Stimulated activated CD4-positive, alpha-beta T cell treated with anti-CD3 and anti-CD28 coated beads, Interleukin-4, amount 100 ng/mL, for 48 hours (primary cell): ENCODE measurements around the gene TBXAS1.

Experiments used
- DNase-seq, 2 donors: peaks; one replicate each; pipeline ENCODE4 v3.0.0-alpha.2; 2020; ENCODE audit warnings: low read depth in 2 of 2

Gene TBXAS1

GRCh38 chr7:139829025-139829774 is at the start of gene TBXAS1:
TBXAS1 (plus strand) TSS chr7:139829264; CDS start chr7:139829391, 127 bp downstream.
- DNase-seq, result no peak

GRCh38 chr7:139782932-139783331 is 46.1 kb upstream of the TBXAS1 start:
- no peak for DNase-seq

- no peak for DNase-seq
These were observed 45.2 kb upstream of the TBXAS1 start for GRCh38 chr7:139783647-139784385.

- DNase-seq, result no peak
These were observed 44.4 kb upstream of the TBXAS1 start for GRCh38 chr7:139784648-139785047.

GRCh38 chr7:139791316-139791715 is 37.7 kb upstream of the TBXAS1 start:
- no peak for DNase-seq

- no peak for DNase-seq
These were observed 31.5 kb upstream of the TBXAS1 start for GRCh38 chr7:139797607-139798006.

- DNase-seq, result no peak
These were observed 30.8 kb upstream of the TBXAS1 start for GRCh38 chr7:139798221-139798620.

- DNase-seq, result no peak
These were observed 30.2 kb upstream of the TBXAS1 start for GRCh38 chr7:139798892-139799291.

GRCh38 chr7:139799586-139799985 is 29.5 kb upstream of the TBXAS1 start:
- no peak for DNase-seq

GRCh38 chr7:139804571-139804970 is 24.5 kb upstream of the TBXAS1 start:
- DNase-seq, result no peak

GRCh38 chr7:139807009-139807408 is 22.1 kb upstream of the TBXAS1 start:
- no peak for DNase-seq

- no peak for DNase-seq
These were observed 20.6 kb upstream of the TBXAS1 start for GRCh38 chr7:139808427-139808826.

- DNase-seq, result no peak
These were observed 20.1 kb upstream of the TBXAS1 start for GRCh38 chr7:139808846-139809442.

GRCh38 chr7:139811066-139811465 is 18.0 kb upstream of the TBXAS1 start:
- DNase-seq, result no peak

- no peak for DNase-seq
These were observed 15.9 kb upstream of the TBXAS1 start for GRCh38 chr7:139813151-139813550.

GRCh38 chr7:139813689-139814088 is 15.4 kb upstream of the TBXAS1 start:
- DNase-seq, result no peak

GRCh38 chr7:139817249-139817648 is 11.8 kb upstream of the TBXAS1 start:
- DNase-seq, result no peak

- no peak for DNase-seq
These were observed 9.0 kb upstream of the TBXAS1 start for GRCh38 chr7:139820089-139820488.

GRCh38 chr7:139821349-139822105 is 7.5 kb upstream of the TBXAS1 start:
- no peak for DNase-seq

- DNase-seq, result no peak
These were observed 6.2 kb upstream of the TBXAS1 start for GRCh38 chr7:139822855-139823254.

GRCh38 chr7:139823959-139824521 is 5.0 kb upstream of the TBXAS1 start:
- DNase-seq, result no peak
